Measurements from ENCODE around the gene GRIP2. TPM values are rescaled to one million over a fixed set of nuclear protein-coding genes. Genes with fewer than 3 reads are reported as not detected.

The GRIP2 gene
- total and polyA plus RNA-seq, 12 donors: 0.09 to 2.5 (median 1.1) TPM

DNA sequence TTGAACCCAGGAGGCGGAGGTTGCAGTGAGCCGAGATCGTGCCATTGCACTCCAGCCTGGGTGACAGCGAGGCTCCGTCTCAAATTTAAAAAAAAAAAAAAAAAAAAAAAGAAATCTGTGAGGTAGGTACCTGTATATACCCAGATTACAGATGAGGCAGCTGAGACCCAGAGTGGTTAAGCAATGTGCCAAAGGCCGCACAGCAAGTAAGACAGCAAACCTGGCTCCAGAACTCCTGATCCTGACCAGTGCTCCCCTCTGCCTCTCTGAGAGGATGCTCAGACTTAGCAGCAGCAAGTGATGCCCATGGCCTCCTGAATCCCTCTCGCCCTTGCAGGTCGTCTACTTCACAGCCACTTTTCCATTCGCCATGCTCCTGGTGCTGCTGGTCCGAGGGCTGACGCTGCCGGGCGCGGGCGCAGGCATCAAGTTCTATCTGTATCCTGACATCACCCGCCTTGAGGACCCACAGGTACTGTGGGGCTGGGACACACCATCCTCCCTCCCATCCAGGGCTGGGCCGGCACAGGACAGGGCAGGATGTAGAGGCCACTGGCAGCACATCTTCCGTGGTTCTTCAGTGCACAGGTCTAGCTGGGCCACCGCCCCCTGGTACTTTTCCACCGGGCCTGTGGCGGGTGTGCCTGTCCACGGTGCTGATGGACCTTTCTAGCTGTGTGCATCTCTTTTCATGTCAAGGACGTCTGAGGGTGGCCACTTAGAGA is 73.8 kb downstream of the GRIP2 start:
- peak in 2 of 7 donors; percentile 41 to 54 for DNase-seq
- H3K27me3 ChIP-seq: no peaks in the 10 kb centered on the region
- intact Hi-C loops (cut with DNase I): loop anchor here (5.0 kb wide), 3 partner anchors 64 to 264 kb away; partner anchors contain the start of gene SLC6A6 (in 1 of the 2)
- H3K27ac ChIP-seq: peak overlapping the region in 1 of 5 donors; percentile 34
- H3K4me1 ChIP-seq (replicated peaks in 1 of 2): peaks cover 0 to 10% of the 10 kb centered on the region in 2 donors
- H3K4me3 ChIP-seq: no peak overlapping the region
- no peaks in the 10 kb centered on the region for H3K9me3 ChIP-seq (replicated peaks in 1 of 3)
- TF ChIP-seq, protein P1, sequence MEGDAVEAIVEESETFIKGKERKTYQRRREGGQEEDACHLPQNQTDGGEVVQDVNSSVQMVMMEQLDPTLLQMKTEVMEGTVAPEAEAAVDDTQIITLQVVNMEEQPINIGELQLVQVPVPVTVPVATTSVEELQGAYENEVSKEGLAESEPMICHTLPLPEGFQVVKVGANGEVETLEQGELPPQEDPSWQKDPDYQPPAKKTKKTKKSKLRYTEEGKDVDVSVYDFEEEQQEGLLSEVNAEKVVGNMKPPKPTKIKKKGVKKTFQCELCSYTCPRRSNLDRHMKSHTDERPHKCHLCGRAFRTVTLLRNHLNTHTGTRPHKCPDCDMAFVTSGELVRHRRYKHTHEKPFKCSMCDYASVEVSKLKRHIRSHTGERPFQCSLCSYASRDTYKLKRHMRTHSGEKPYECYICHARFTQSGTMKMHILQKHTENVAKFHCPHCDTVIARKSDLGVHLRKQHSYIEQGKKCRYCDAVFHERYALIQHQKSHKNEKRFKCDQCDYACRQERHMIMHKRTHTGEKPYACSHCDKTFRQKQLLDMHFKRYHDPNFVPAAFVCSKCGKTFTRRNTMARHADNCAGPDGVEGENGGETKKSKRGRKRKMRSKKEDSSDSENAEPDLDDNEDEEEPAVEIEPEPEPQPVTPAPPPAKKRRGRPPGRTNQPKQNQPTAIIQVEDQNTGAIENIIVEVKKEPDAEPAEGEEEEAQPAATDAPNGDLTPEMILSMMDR (IDR thresholded peaks at IDR 0.05): no peak
- TF ChIP-seq POLR2A (IDR thresholded peaks at IDR 0.05): no peak
- H3K36me3 ChIP-seq (replicated peaks in 1 of 2): peaks cover 0 to 76% of the 10 kb centered on the region in 2 donors
- 85 to 89% (median 86%) methylated on average over 22 to 23 of the region's 23 CpGs for WGBS, 4 donors

DNA sequence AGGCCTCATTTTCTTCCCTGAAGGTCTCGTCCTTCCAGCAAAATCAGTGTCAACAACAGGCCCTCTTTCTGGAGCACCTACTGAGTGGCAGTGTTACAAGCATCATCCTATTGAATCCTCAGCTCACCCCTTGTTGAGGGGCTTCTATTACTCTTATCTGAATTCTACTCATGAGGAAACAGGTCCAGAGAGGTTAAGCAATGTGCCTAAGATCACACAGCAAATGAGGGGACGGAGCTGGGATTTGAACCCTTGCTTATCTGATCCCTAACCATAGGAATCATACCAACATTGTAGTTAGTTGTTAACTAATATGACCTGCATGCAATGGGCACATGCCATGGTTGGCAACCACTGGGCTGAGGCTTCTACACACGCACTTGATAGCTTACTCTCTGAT is 74.7 kb downstream of the GRIP2 start:
- no peak overlapping the region for H3K4me3 ChIP-seq
- H3K36me3 ChIP-seq (replicated peaks in 1 of 2): peaks cover 0 to 79% of the 10 kb centered on the region in 2 donors
- intact Hi-C loops (cut with DNase I): loop anchor here (5.0 kb wide), 3 partner anchors 63 to 263 kb away; partner anchors contain the start of gene SLC6A6 (in 1 of the 2)
- DNase-seq: no peak
- no peaks in the 10 kb centered on the region for H3K27me3 ChIP-seq
- H3K4me1 ChIP-seq (replicated peaks in 1 of 2): peaks cover 8 to 20% of the 10 kb centered on the region in 2 donors
- TF ChIP-seq POLR2A (IDR thresholded peaks at IDR 0.05): no peak
- TF ChIP-seq, protein P1 (IDR thresholded peaks at IDR 0.05): no peak
- H3K9me3 ChIP-seq (replicated peaks in 1 of 3): no peaks in the 10 kb centered on the region
- no peak overlapping the region for H3K27ac ChIP-seq
- 93 to 100% (median 99%) methylated on average over 3 of the region's 3 CpGs for WGBS, 4 donors

DNA sequence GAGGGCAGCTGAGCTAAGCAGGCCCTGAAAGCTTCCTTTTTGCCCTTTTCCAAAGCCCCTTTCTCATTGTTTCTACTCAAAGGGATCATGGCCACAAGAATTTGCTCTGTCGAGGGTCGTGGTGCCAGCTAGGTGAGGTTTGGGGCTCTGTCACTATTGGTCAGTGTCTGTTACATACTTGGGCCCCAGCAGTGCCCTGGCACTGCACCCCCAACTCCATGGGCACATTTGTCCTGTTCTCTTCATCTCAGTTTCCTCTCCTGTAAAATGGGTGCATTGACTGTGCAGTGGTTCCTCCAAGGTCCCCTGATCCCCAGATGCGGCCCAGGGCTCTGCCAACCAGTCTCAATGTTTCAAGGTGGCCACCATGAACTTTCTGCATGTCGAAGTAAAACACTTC is 75.6 kb downstream of the GRIP2 start:
- TF ChIP-seq, protein P1 (IDR thresholded peaks at IDR 0.05): no peak
- TF ChIP-seq POLR2A (IDR thresholded peaks at IDR 0.05): no peak
- H3K4me1 ChIP-seq (replicated peaks in 1 of 2): peaks cover 8 to 22% of the 10 kb centered on the region in 2 donors
- intact Hi-C loops (cut with DNase I): loop anchor here in 1 of 2 donors (5.0 kb wide), 1 partner anchor 67 kb away; no protein-coding TSS in a partner anchor
- H3K27me3 ChIP-seq: no peaks in the 10 kb centered on the region
- no peak overlapping the region for H3K4me3 ChIP-seq
- no peak for DNase-seq
- no peaks in the 10 kb centered on the region for H3K9me3 ChIP-seq (replicated peaks in 1 of 3)
- peaks cover 0 to 74% of the 10 kb centered on the region in 2 donors for H3K36me3 ChIP-seq (replicated peaks in 1 of 2)
- H3K27ac ChIP-seq: no peak overlapping the region
- WGBS, 4 donors: 88 to 98% (median 95%) methylated on average over 4 of the region's 4 CpGs

DNA sequence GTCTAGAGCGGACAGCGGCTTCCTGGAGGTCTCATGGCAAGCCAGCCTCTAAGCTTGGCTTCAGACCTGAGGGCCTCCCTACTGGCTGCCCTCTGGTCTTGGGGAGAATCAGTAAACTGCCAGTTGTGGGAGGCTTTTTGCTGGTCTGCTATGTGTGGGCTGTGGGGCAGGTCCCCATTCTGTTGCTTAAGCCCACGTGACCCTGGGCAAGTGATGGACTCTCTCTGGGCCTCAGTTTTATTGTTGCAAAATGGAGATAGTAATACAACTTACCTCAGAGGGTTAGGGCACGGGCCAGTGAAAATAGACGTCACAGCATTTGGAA is 76.0 kb downstream of the GRIP2 start:
- H3K4me3 ChIP-seq: no peak overlapping the region
- WGBS, 4 donors: 84 to 99% (median 89%) methylated on average over 2 to 5 of the region's 5 CpGs
- no peaks in the 10 kb centered on the region for H3K27me3 ChIP-seq
- H3K4me1 ChIP-seq (replicated peaks in 1 of 2): peaks cover 8 to 22% of the 10 kb centered on the region in 2 donors
- intact Hi-C loops (cut with DNase I): loop anchor here in 1 of 2 donors (5.0 kb wide), 1 partner anchor 67 kb away; no protein-coding TSS in a partner anchor
- H3K9me3 ChIP-seq (replicated peaks in 1 of 3): no peaks in the 10 kb centered on the region
- H3K36me3 ChIP-seq (replicated peaks in 1 of 2): peaks cover 0 to 72% of the 10 kb centered on the region in 2 donors
- TF ChIP-seq, protein P1 (IDR thresholded peaks at IDR 0.05): no peak
- TF ChIP-seq POLR2A (IDR thresholded peaks at IDR 0.05): no peak
- H3K27ac ChIP-seq: no peak overlapping the region
- DNase-seq: no peak
